OCI-LY7 (cell line): ENCODE data around the gene ALG11. TPM values are rescaled to one million over a fixed set of nuclear protein-coding genes. Genes with fewer than 3 reads are reported as not detected.

ENCODE experiments used
- BruUV-seq: library from RNA; stranded (reverse); fragments of 400-500 nt; replicated peaks from 2 replicates; lab custom pipeline; 2021; lab: Mats Ljungman, UMichigan
- CTCF ChIA-PET: fragments of 300-600 bp; sonication (Branson Sonifier 250); formaldehyde crosslinking; loops from one replicate; lab custom pipeline; 2022; ENCODE audit warnings: antibody characterized with exemption; ENCODE audit not compliant: unreplicated experiment; lab: Charles Lee
- POLR2A ChIA-PET: fragments of 300-600 bp; sonication (Branson Sonifier 250); formaldehyde crosslinking; loops from one replicate; lab custom pipeline; 2022; ENCODE audit warnings: antibody characterized with exemption; lab: Charles Lee
- DNase-seq: peaks from one replicate; pipeline ENCODE4 v3.0.0-alpha.2; 2015; ENCODE audit warnings: low spot score
- H2AFZ ChIP-seq: fragments of 200-600 bp; sonication (generic), shearing (Covaris generic); 2 replicates; pipeline ENCODE4 v1.6.1; 2014; ENCODE audit warnings: mild to moderate bottlenecking, antibody characterized with exemption, low read length, moderate library complexity
- H3K27ac ChIP-seq: fragments of 200-600 bp; sonication (generic); 2 replicates; pipeline ENCODE4 v1.5.1; 2014; ENCODE audit warnings: mixed run types, low read depth, mild to moderate bottlenecking, moderate library complexity, low read length, inconsistent platforms; ENCODE audit not compliant: poor library complexity, severe bottlenecking
- H3K36me3 ChIP-seq: fragments of 200-600 bp; sonication (generic); 2 replicates; pipeline ENCODE4 v1.6.1; 2014; ENCODE audit warnings: mild to moderate bottlenecking, antibody characterized with exemption, low read length, moderate library complexity, mixed read lengths; ENCODE audit not compliant: insufficient read depth
- H3K4me1 ChIP-seq: fragments of 200-600 bp; sonication (generic); 2 replicates; pipeline ENCODE4 v1.5.1; 2014; ENCODE audit warnings: mild to moderate bottlenecking, low read length; ENCODE audit not compliant: insufficient read depth, poor library complexity, severe bottlenecking
- H3K4me2 ChIP-seq: fragments of 200-600 bp; sonication (generic); 2 replicates; pipeline ENCODE4 v1.6.1; 2014; ENCODE audit warnings: mild to moderate bottlenecking, low read length
- H3K4me3 ChIP-seq: fragments of 200-600 bp; sonication (generic); 2 replicates; pipeline ENCODE4 v1.5.1; 2014; ENCODE audit warnings: mild to moderate bottlenecking, low read depth, low read length; ENCODE audit not compliant: poor library complexity, severe bottlenecking
- H3K79me2 ChIP-seq: fragments of 200-600 bp; sonication (generic); 2 replicates; pipeline ENCODE4 v1.6.1; 2016; ENCODE audit warnings: low read depth, mild to moderate bottlenecking, low read length, moderate library complexity, mixed read lengths; ENCODE audit not compliant: insufficient read depth
- H3K9me2 ChIP-seq: fragments of 200-600 bp; sonication (generic); 2 replicates; pipeline ENCODE4 v1.6.1; 2016; ENCODE audit warnings: mild to moderate bottlenecking, low read length, mixed read lengths; ENCODE audit not compliant: insufficient read depth
- H3K9me3 ChIP-seq: fragments of 200-600 bp; sonication (generic); 2 replicates; pipeline ENCODE4 v1.6.1; 2014; ENCODE audit warnings: mild to moderate bottlenecking, mixed run types, low read length, mixed read lengths
- H4K20me1 ChIP-seq: fragments of 200-600 bp; sonication (generic); 2 replicates; pipeline ENCODE4 v1.6.1; 2014; ENCODE audit warnings: mild to moderate bottlenecking, antibody characterized with exemption, low read length, moderate library complexity, mixed read lengths; ENCODE audit not compliant: insufficient read depth
- CTCF ChIP-seq: fragments of 200-600 bp; sonication (generic); conservative IDR thresholded peaks from 2 replicates; pipeline ENCODE4 v1.5.1; 2014; ENCODE audit warnings: mild to moderate bottlenecking, antibody characterized with exemption, low read length, moderate library complexity, mixed read lengths
- EZH2phosphoT487 ChIP-seq: fragments of 200-600 bp; sonication (generic); IDR thresholded peaks from 2 replicates; pipeline ENCODE4 v1.6.1; 2018; ENCODE audit warnings: low read depth, borderline replicate concordance, mild to moderate bottlenecking, mixed run types, antibody characterized with exemption, low read length, moderate library complexity, mixed read lengths
- intact Hi-C: fragments of 100-400 bp; cut with micrococcal nuclease; formaldehyde crosslinking; loops from one replicate; pipeline ENCODE4 v1.10.0; 2022; ENCODE audit not compliant: unreplicated experiment
- total RNA-seq, 2 experiments: library from RNA; depleted of rRNA in 1 of 2; stranded (reverse); fragments of >200 nt in 1 of 2; shearing (Covaris generic) in 1 of 2; gene quantifications; 2 replicates each; pipeline ENCODE4 v1.2.3, GENCODE V29; 2014 to 2022

The ALG11 gene
- total RNA-seq, 2 experiments from 2014 or later = 14.1 to 19.4 TPM

- TF ChIP-seq CTCF = no peak
- TF ChIP-seq EZH2phosphoT487 = no peak
- no peak overlapping the region for H3K27ac ChIP-seq
- no peak for DNase-seq
- H3K4me1 ChIP-seq = no peaks in the 10 kb centered on the region
- H3K36me3 ChIP-seq = no peaks in the 10 kb centered on the region
- no peak overlapping the region for H3K4me2 ChIP-seq
- no peaks in the 10 kb centered on the region for H3K9me3 ChIP-seq
- POLR2A ChIA-PET = interaction anchor here (1.1 kb wide), 1 partner anchor 47 kb away, joined by 3 read pairs; no protein-coding TSS in a partner anchor
- H2AFZ ChIP-seq = no peak overlapping the region
- BruUV-seq = no TSS peak
- H3K9me2 ChIP-seq = no peaks in the 10 kb centered on the region
- CTCF ChIA-PET = no interaction called here
- no peak overlapping the region for H3K4me3 ChIP-seq
- no peaks in the 10 kb centered on the region for H4K20me1 ChIP-seq
- H3K79me2 ChIP-seq = no peaks in the 10 kb centered on the region
- intact Hi-C loops = no loop called here
Observed at GRCh38 chr13:51971520-51972426, 40.4 kb upstream of the ALG11 start.

DNA sequence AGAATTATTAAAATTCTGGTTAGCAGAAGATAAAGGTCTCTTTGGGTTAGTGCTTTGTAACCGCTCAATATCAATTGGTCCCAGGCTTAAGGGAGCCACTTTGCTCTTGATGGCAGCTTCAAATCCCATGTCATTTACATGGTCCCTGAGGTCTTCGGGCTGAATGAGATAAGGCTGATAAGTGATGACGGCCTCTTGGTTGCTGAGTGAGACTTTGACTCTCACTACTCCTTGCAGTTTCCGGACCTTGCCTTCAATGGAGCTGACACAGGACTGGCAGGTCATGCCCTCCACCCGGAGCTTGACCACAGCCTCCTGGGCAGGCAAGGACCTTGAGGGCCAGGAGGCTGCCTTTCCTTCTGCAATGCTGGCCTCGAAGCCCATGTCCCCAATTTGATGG, 37.7 kb upstream of the ALG11 start:
- no peaks in the 10 kb centered on the region for H3K4me1 ChIP-seq
- no peak overlapping the region for H3K27ac ChIP-seq
- no peaks in the 10 kb centered on the region for H3K36me3 ChIP-seq
- no peaks in the 10 kb centered on the region for H3K9me2 ChIP-seq
- TF ChIP-seq CTCF = no peak
- TF ChIP-seq EZH2phosphoT487 = no peak
- H3K4me3 ChIP-seq = no peak overlapping the region
- ChIA-PET POLR2A (no interaction called here), CTCF (no interaction called here)
- no peak overlapping the region for H3K4me2 ChIP-seq
- no peak overlapping the region for H2AFZ ChIP-seq
- intact Hi-C loops = no loop called here
- no peaks in the 10 kb centered on the region for H4K20me1 ChIP-seq
- H3K79me2 ChIP-seq = no peaks in the 10 kb centered on the region
- DNase-seq = no peak
- no TSS peak for BruUV-seq
- no peaks in the 10 kb centered on the region for H3K9me3 ChIP-seq

DNA sequence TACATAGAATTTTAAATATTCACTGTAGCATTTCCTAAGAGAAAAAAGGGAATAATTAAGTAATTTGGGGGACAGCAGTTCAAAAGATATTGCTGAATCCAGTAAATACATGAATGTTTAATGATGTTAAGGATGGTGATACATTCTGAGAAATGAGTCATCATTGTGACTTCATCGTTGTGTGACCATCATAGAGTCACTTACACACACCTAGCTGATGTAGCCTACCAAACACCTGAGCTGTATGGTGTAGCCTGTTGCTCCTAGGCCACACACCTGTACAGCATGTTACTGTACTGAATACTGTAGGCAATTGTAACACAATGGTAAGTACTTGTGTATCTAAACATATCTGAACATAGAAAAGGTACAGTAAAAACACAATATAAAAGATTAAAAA, 35.8 kb upstream of the ALG11 start:
- Histone ChIP-seq H3K27ac (no peak overlapping the region), H3K9me2 (no peaks in the 10 kb centered on the region), H2AFZ (no peak overlapping the region), H3K79me2 (no peaks in the 10 kb centered on the region), H3K9me3 (no peaks in the 10 kb centered on the region), H3K36me3 (no peaks in the 10 kb centered on the region), H3K4me2 (no peak overlapping the region), H4K20me1 (no peaks in the 10 kb centered on the region), H3K4me1 (no peaks in the 10 kb centered on the region), H3K4me3 (no peak overlapping the region)
- no peak for DNase-seq
- POLR2A ChIA-PET = no interaction called here
- intact Hi-C loops = no loop called here
- no TSS peak for BruUV-seq
- TF ChIP-seq CTCF (no peak), EZH2phosphoT487 (no peak)
- CTCF ChIA-PET = no interaction called here
